NCI-H1436 (cell line): Measurements from ENCODE around the gene PTPN2.
"Not testable (repeated sequence)": the region's sequence is repeated elsewhere in the genome, so short reads cannot be mapped to it uniquely, and the experiment has no call there.

Source experiments
- DNase-seq: peaks from one replicate; lab custom pipeline; 2025; lab: John Stamatoyannopoulos, UW

The PTPN2 gene

GRCh38 chr18:12891561-12891960 is 7.5 kb upstream of the PTPN2 start:
- no peak for DNase-seq

- DNase-seq = no peak
Observed at GRCh38 chr18:12890964-12891363, 6.9 kb upstream of the PTPN2 start.

GRCh38 chr18:12886498-12887126 is 2.6 kb upstream of the PTPN2 start:
- no peak for DNase-seq

- DNase-seq = no peak
Observed at GRCh38 chr18:12885500-12885899, 1.5 kb upstream of the PTPN2 start.

GRCh38 chr18:12884406-12885323 is 628 bp upstream of the PTPN2 start:
- DNase-seq = no peak

GRCh38 chr18:12883372-12883683 is 709 bp downstream of the PTPN2 start:
- DNase-seq = no peak

- no peak for DNase-seq
Observed at GRCh38 chr18:12882453-12883371, 1.3 kb downstream of the PTPN2 start.

- no peak for DNase-seq
Observed at GRCh38 chr18:12880541-12880910, 3.5 kb downstream of the PTPN2 start.

GRCh38 chr18:12879840-12880540 is 4.0 kb downstream of the PTPN2 start:
- DNase-seq = no peak

- DNase-seq = not testable (repeated sequence)
Observed at GRCh38 chr18:12874992-12875391, 9.0 kb downstream of the PTPN2 start.

- not testable (repeated sequence) for DNase-seq
Observed at GRCh38 chr18:12873961-12874567, 10.0 kb downstream of the PTPN2 start.

GRCh38 chr18:12872408-12872807 is 11.6 kb downstream of the PTPN2 start:
- no peak for DNase-seq

- no peak for DNase-seq
Observed at GRCh38 chr18:12868576-12868975, 15.5 kb downstream of the PTPN2 start.

- DNase-seq = no peak
Observed at GRCh38 chr18:12867441-12868123, 16.5 kb downstream of the PTPN2 start.

- no peak for DNase-seq
Observed at GRCh38 chr18:12863687-12864216, 20.3 kb downstream of the PTPN2 start.

GRCh38 chr18:12862874-12863482 is 21.1 kb downstream of the PTPN2 start:
- DNase-seq = no peak

- no peak for DNase-seq
Observed at GRCh38 chr18:12862467-12862866, 21.6 kb downstream of the PTPN2 start.

GRCh38 chr18:12861637-12862036 is 22.4 kb downstream of the PTPN2 start:
- peak; percentile 18 for DNase-seq

- DNase-seq = no peak
Observed at GRCh38 chr18:12860530-12860929, 23.5 kb downstream of the PTPN2 start.

- DNase-seq = no peak
Observed at GRCh38 chr18:12858991-12859390, 25.0 kb downstream of the PTPN2 start.
